GM19397 (cell line): ENCODE measurements around the gene FCHO1.

Experiments used
- ATAC-seq: cut with Tn5 transposase; IDR thresholded peaks from one replicate; pipeline ENCODE4 v1.9.1; 2021; ENCODE audit warnings: mild to moderate bottlenecking, moderate library complexity; ENCODE audit not compliant: unreplicated experiment

FCHO1 gene

GRCh38 chr19:17751103-17751911 is at the start of gene FCHO1:
Gene FCHO1 (plus strand): TSS chr19:17751477. CDS start chr19:17755165, 3,688 bp downstream.
- peak; percentile 38 for ATAC-seq

GRCh38 chr19:17703824-17704463 is 47.3 kb upstream of the FCHO1 start:
- no peak for ATAC-seq

GRCh38 chr19:17706750-17707181 is 44.5 kb upstream of the FCHO1 start:
- ATAC-seq = no peak

GRCh38 chr19:17711851-17712250 is 39.4 kb upstream of the FCHO1 start:
- ATAC-seq = no peak

- no peak for ATAC-seq
Observed at GRCh38 chr19:17716309-17716929, 34.9 kb upstream of the FCHO1 start.

- no peak for ATAC-seq
Observed at GRCh38 chr19:17718550-17718946, 32.7 kb upstream of the FCHO1 start.

GRCh38 chr19:17718947-17719711 is 32.1 kb upstream of the FCHO1 start, which contains the start of gene MAP1S:
Gene MAP1S (plus strand): TSS chr19:17719480. CDS start chr19:17719503, 23 bp downstream.
- ATAC-seq = peak; percentile 67

- ATAC-seq = peak; percentile 13
Observed at GRCh38 chr19:17719730-17720400, 31.4 kb upstream of the FCHO1 start.

GRCh38 chr19:17720440-17720839 is 30.8 kb upstream of the FCHO1 start:
- ATAC-seq = no peak

- ATAC-seq = no peak
Observed at GRCh38 chr19:17721111-17721628, 30.1 kb upstream of the FCHO1 start.

GRCh38 chr19:17721821-17722220 is 29.5 kb upstream of the FCHO1 start:
- no peak for ATAC-seq

- no peak for ATAC-seq
Observed at GRCh38 chr19:17722655-17723240, 28.5 kb upstream of the FCHO1 start.

GRCh38 chr19:17724655-17725054 is 26.6 kb upstream of the FCHO1 start:
- no peak for ATAC-seq

GRCh38 chr19:17725422-17726078 is 25.7 kb upstream of the FCHO1 start:
- ATAC-seq = no peak

GRCh38 chr19:17726136-17726741 is 25.0 kb upstream of the FCHO1 start:
- no peak for ATAC-seq

GRCh38 chr19:17726964-17727773 is 24.1 kb upstream of the FCHO1 start:
- no peak for ATAC-seq

GRCh38 chr19:17727843-17728242 is 23.4 kb upstream of the FCHO1 start:
- no peak for ATAC-seq

GRCh38 chr19:17733127-17733526 is 18.1 kb upstream of the FCHO1 start:
- no peak for ATAC-seq
